ENCODE data around the gene EIF4G1. TPM values are rescaled to one million over a fixed set of nuclear protein-coding genes. Genes with fewer than 3 reads are reported as not detected.

EIF4G1 gene
- total and polyA plus RNA-seq, 7 donors, result 62.9 to 249 (median 168) TPM

DNA sequence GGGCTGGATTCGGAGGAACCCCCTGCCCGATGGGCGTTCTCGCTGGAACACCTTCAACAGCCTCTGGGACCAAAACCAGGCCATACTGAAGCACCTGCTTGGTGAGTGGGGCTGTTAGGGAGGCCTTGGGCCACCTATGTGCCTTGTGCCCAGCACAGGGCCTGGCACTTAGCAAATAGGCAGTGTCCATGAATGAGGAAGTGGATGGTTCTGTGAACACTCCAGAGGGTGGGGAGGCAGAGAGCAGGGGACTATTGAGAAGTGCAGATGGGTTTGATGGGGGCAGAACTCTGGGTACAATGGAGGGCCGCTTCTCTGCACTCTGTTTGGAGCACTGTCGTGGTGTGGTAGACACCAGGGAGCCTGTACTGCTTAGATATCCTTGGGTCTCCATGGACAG lies 37.0 kb upstream of the EIF4G1 start:
- Histone ChIP-seq H3K27ac (no peak overlapping the region), H3K27me3 (peaks cover 14 to 43% (median 26%) of the 10 kb centered on the region in 3 donors), H3K4me3 (no peak overlapping the region), H3K4me1 (peaks cover 0 to 5% (median 3%) of the 10 kb centered on the region in 4 donors), H3K9me3 (no peaks in the 10 kb centered on the region), H3K36me3 (no peaks in the 10 kb centered on the region)
- TF ChIP-seq POLR2AphosphoS5 (IDR thresholded peaks at IDR 0.05), result no peak
- TF ChIP-seq EP300 (IDR thresholded peaks at IDR 0.05), result no peak
- TF ChIP-seq, protein P1, sequence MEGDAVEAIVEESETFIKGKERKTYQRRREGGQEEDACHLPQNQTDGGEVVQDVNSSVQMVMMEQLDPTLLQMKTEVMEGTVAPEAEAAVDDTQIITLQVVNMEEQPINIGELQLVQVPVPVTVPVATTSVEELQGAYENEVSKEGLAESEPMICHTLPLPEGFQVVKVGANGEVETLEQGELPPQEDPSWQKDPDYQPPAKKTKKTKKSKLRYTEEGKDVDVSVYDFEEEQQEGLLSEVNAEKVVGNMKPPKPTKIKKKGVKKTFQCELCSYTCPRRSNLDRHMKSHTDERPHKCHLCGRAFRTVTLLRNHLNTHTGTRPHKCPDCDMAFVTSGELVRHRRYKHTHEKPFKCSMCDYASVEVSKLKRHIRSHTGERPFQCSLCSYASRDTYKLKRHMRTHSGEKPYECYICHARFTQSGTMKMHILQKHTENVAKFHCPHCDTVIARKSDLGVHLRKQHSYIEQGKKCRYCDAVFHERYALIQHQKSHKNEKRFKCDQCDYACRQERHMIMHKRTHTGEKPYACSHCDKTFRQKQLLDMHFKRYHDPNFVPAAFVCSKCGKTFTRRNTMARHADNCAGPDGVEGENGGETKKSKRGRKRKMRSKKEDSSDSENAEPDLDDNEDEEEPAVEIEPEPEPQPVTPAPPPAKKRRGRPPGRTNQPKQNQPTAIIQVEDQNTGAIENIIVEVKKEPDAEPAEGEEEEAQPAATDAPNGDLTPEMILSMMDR (IDR thresholded peaks at IDR 0.05), result no peak
- no peak for TF ChIP-seq POLR2A (IDR thresholded peaks at IDR 0.05)
- DNase-seq, result no peak
- intact Hi-C loops (cut with DNase I), result no loop called here
- WGBS, 2 donors, result 91 to 94% methylated on average over 6 of the region's 6 CpGs

DNA sequence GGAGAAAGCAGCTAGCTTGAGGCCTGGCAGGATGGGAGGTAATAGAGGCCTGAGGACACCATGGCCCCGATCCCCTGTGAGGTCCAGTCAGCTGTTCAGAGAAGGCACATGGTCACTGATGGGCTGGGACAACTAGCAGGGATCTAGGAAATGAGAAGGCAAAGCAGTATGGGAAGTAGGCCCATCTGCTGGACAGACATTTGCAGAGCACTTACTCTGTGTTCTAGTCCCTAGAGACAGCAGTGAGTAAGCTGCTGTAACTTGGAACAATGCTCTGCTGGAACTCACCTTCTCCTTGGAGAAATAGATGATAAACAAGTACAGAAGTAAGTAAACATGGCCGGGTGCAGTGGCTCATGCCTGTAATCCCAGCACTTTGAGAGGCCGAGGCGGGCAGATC lies 31.5 kb upstream of the EIF4G1 start:
- intact Hi-C loops (cut with DNase I), result no loop called here

DNA sequence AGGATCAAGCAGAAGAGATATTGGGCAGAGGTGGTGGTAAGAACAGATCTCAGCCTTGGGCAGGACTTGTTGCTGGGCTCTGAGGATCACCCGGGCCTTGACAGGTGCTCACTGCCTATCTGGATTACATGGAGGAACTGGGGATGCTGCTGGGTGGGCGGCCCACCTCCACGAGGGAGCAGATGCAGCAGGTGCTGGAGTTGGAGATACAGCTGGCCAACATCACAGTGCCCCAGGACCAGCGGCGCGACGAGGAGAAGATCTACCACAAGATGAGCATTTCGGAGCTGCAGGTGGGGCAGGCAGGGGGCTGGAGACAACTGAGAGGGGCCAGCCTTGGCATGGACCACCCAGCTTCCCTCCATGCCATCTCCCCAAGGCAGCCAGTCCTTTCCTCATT lies 30.7 kb upstream of the EIF4G1 start:
- Histone ChIP-seq H3K9me3 (no peaks in the 10 kb centered on the region), H3K4me1 (no peaks in the 10 kb centered on the region), H3K4me3 (no peak overlapping the region), H3K36me3 (no peaks in the 10 kb centered on the region), H3K27me3 (peaks cover 0 to 9% (median 0%) of the 10 kb centered on the region in 3 donors), H3K27ac (no peak overlapping the region)
- 89 to 93% methylated on average over 8 of the region's 8 CpGs for WGBS, 2 donors
- TF ChIP-seq, protein P1 (IDR thresholded peaks at IDR 0.05), result no peak
- no peak for TF ChIP-seq EP300 (IDR thresholded peaks at IDR 0.05)
- TF ChIP-seq POLR2A (IDR thresholded peaks at IDR 0.05), result no peak
- no peak for TF ChIP-seq POLR2AphosphoS5 (IDR thresholded peaks at IDR 0.05)
- DNase-seq, result no peak
- intact Hi-C loops (cut with DNase I), result no loop called here

More for the DNA sequence above, 31.5 kb upstream of the EIF4G1 start:
- no peak for DNase-seq
- H3K4me1 ChIP-seq, result no peaks in the 10 kb centered on the region
- no peaks in the 10 kb centered on the region for H3K36me3 ChIP-seq
- no peak overlapping the region for H3K27ac ChIP-seq
- TF ChIP-seq, protein P1 (IDR thresholded peaks at IDR 0.05), result no peak
- TF ChIP-seq EP300 (IDR thresholded peaks at IDR 0.05), result no peak
- 77 to 85% methylated on average over 4 of the region's 4 CpGs for WGBS, 2 donors
- H3K4me3 ChIP-seq, result no peak overlapping the region
- no peaks in the 10 kb centered on the region for H3K9me3 ChIP-seq
- H3K27me3 ChIP-seq, result peaks cover 0 to 6% (median 0%) of the 10 kb centered on the region in 3 donors

DNA sequence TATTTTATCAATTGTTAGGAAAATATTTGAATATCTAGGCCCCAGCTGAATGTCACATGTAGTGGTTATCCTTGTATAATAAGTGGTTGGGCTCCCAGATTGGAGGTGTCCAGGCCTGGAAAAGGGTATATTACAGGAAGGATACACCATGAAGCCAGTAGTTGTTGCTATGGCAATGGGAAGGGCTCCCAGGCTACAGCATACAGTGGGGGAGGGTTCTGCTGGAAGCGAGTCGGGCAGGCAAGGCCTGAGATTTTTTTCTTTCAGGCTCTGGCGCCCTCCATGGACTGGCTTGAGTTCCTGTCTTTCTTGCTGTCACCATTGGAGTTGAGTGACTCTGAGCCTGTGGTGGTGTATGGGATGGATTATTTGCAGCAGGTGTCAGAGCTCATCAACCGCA lies 29.7 kb upstream of the EIF4G1 start:
- WGBS, 2 donors, result 16 to 31% methylated on average over 4 of the region's 4 CpGs
- no peak for TF ChIP-seq EP300 (IDR thresholded peaks at IDR 0.05)
- no peak for TF ChIP-seq POLR2A (IDR thresholded peaks at IDR 0.05)
- TF ChIP-seq, protein P1 (IDR thresholded peaks at IDR 0.05), result no peak
- no peak for TF ChIP-seq POLR2AphosphoS5 (IDR thresholded peaks at IDR 0.05)
- H3K36me3 ChIP-seq, result no peaks in the 10 kb centered on the region
- H3K9me3 ChIP-seq, result no peaks in the 10 kb centered on the region
- peaks cover 0 to 19% (median 0%) of the 10 kb centered on the region in 3 donors for H3K27me3 ChIP-seq
- H3K4me1 ChIP-seq, result no peaks in the 10 kb centered on the region
- intact Hi-C loops (cut with DNase I), result no loop called here
- no peak overlapping the region for H3K27ac ChIP-seq
- DNase-seq, result no peak
- H3K4me3 ChIP-seq, result no peak overlapping the region

DNA sequence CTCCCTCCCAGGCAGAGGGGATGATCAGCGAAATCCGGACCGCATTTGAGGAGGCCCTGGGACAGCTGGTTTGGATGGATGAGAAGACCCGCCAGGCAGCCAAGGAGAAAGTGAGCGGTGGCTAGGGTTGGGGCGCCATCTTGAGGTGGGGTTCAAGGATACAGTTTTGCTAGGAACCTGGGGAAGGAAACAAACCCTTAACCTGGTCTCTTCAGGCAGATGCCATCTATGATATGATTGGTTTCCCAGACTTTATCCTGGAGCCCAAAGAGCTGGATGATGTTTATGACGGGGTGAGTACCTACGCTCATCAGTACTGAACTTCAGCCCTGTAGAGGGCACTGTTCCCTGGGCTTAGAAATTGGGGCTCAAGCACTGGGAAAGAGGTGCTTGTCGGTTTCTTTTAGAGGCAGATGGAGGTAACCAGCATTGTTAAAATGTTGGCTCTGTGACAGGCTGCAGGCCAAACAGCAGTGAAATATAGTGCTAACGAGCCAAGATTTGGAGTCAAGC lies 24.9 kb upstream of the EIF4G1 start:
- WGBS, 2 donors, result 4 to 14% methylated on average over 10 of the region's 10 CpGs
- DNase-seq, result no peak
- Histone ChIP-seq H3K27ac (no peak overlapping the region), H3K9me3 (no peaks in the 10 kb centered on the region), H3K27me3 (peaks cover 0 to 19% (median 0%) of the 10 kb centered on the region in 3 donors), H3K36me3 (no peaks in the 10 kb centered on the region), H3K4me1 (no peaks in the 10 kb centered on the region), H3K4me3 (no peak overlapping the region)
- intact Hi-C loops (cut with DNase I), result no loop called here
- TF ChIP-seq POLR2AphosphoS5 (IDR thresholded peaks at IDR 0.05), result no peak
- TF ChIP-seq, protein P1 (IDR thresholded peaks at IDR 0.05), result peak in 3 of 4 experiments; percentile 30 to 51 (median 37)

All from sigmoid colon (tissue), 7 donors.